Type B pancreatic cell (in vitro differentiated cells): ENCODE data around the gene FAM193A. TPM values are rescaled to one million over a fixed set of nuclear protein-coding genes. Genes with fewer than 3 reads are reported as not detected.
A peak's percentile ranks its signal among the peaks of the same experiment; 100 is the strongest.

Source experiments
- DNase-seq: peaks from one replicate; pipeline ENCODE4 v3.0.0; 2021; ENCODE audit warnings: mixed read lengths; ENCODE audit not compliant: unreplicated experiment; ENCODE audit errors: extremely low spot score
- H3K27ac Mint-ChIP-seq: 2 replicates; pipeline ENCODE4 v1.8.0; 2021; ENCODE audit warnings: mild to moderate bottlenecking, mixed read lengths
- H3K27me3 Mint-ChIP-seq: 2 replicates; pipeline ENCODE4 v1.8.0; 2021; ENCODE audit warnings: mixed read lengths
- H3K36me3 Mint-ChIP-seq: 2 replicates; pipeline ENCODE4 v1.8.0; 2021; ENCODE audit warnings: mixed read lengths
- H3K4me1 Mint-ChIP-seq: one replicate; pipeline ENCODE4 v1.8.0; 2021; ENCODE audit warnings: mixed read lengths; ENCODE audit not compliant: unreplicated experiment
- H3K4me3 Mint-ChIP-seq: 2 replicates; pipeline ENCODE4 v1.8.0; 2021; ENCODE audit warnings: mild to moderate bottlenecking, mixed read lengths
- H3K9me3 Mint-ChIP-seq: 2 replicates; pipeline ENCODE4 v1.8.0; 2021; ENCODE audit warnings: mixed read lengths
- total RNA-seq: library from RNA; stranded (reverse); gene quantifications from 2 replicates; pipeline ENCODE4 v1.2.1, GENCODE V29; 2021; ENCODE audit warnings: low replicate concordance
- TF ChIP-seq, protein P1 (sequence below): fragments of 200-600 bp; sonication (generic); conservative IDR thresholded peaks from 2 replicates; pipeline ENCODE4 v1.5.0; 2021; ENCODE audit warnings: antibody characterized with exemption, mild to moderate bottlenecking

Gene FAM193A
- total RNA-seq, 1 donor from 2014 or later, result 37.1 TPM

DNA sequence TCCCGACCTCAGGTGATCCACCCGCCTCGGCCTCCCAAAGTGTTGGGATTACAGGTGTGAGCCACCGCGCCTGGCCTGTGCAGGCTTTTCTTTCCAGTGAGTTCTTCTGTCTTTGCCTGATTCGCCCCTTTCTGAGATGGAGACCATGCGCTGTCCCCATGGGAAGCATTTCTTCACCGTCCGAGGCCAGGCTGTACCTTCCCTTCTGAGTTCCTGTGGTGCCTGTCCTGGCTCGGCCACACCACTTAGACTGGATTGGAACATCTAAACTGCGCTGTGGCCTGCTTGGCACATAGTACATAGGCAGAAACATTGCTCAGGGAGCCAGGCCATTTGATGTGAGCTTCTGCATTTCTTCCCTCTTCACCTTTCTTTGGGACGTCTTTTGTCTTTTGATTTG, 23.7 kb downstream of the FAM193A start:
- Mint-ChIP-seq H3K36me3 (peaks cover 4% of the 10 kb centered on the region), H3K9me3 (no peaks in the 10 kb centered on the region), H3K27ac (no peak overlapping the region), H3K27me3 (no peaks in the 10 kb centered on the region), H3K4me3 (no peak overlapping the region), H3K4me1 (peaks cover 8% of the 10 kb centered on the region)
- TF ChIP-seq, protein P1, sequence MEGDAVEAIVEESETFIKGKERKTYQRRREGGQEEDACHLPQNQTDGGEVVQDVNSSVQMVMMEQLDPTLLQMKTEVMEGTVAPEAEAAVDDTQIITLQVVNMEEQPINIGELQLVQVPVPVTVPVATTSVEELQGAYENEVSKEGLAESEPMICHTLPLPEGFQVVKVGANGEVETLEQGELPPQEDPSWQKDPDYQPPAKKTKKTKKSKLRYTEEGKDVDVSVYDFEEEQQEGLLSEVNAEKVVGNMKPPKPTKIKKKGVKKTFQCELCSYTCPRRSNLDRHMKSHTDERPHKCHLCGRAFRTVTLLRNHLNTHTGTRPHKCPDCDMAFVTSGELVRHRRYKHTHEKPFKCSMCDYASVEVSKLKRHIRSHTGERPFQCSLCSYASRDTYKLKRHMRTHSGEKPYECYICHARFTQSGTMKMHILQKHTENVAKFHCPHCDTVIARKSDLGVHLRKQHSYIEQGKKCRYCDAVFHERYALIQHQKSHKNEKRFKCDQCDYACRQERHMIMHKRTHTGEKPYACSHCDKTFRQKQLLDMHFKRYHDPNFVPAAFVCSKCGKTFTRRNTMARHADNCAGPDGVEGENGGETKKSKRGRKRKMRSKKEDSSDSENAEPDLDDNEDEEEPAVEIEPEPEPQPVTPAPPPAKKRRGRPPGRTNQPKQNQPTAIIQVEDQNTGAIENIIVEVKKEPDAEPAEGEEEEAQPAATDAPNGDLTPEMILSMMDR, result no peak
- DNase-seq, result no peak

DNA sequence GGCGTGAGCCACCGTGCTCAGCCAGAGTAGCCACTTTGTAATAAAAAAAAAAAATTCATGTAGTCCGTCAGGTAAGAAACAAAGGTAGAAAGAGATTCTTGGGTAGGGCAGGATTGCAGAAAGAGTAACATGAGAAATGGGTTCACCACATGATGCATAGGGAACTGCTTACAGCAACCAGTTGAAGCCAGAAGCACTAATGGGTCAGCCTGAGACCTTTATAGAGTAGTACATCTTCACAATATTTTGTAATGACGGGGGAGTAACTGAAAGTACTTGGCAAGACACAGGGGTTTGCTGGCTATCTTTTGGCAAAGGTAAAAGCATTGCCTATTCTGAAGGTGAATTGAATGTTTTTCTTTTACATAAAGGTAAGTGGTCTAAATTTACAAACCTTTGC, 29.1 kb downstream of the FAM193A start:
- no peaks in the 10 kb centered on the region for H3K9me3 Mint-ChIP-seq
- DNase-seq, result no peak
- TF ChIP-seq, protein P1, result no peak
- peak overlapping the region; percentile 34 for H3K27ac Mint-ChIP-seq
- H3K36me3 Mint-ChIP-seq, result peaks cover 13% of the 10 kb centered on the region
- peaks cover 16% of the 10 kb centered on the region for H3K4me1 Mint-ChIP-seq
- H3K4me3 Mint-ChIP-seq, result no peak overlapping the region
- no peaks in the 10 kb centered on the region for H3K27me3 Mint-ChIP-seq

DNA sequence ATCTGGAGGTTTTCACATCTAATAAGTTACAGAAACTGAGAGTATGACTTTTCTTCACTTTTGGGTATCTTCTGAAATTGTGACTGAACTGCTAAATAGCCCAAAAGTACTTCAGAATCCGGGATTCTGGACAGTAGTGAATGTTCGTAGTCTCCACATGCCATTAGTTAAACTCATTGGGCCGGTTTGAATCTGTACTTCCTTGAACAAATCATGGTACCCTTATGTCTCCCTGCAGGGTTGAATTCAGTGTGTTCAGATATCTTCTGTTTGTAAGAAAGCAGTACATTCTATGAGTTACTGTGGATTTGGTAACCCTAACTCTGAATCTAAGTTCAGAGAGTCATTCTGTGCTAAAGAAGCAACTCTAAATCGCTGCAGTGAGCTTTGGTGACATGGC, 33.6 kb downstream of the FAM193A start:
- H3K27me3 Mint-ChIP-seq, result no peaks in the 10 kb centered on the region
- H3K36me3 Mint-ChIP-seq, result peaks cover 23% of the 10 kb centered on the region
- H3K9me3 Mint-ChIP-seq, result no peaks in the 10 kb centered on the region
- peaks cover 40% of the 10 kb centered on the region for H3K4me1 Mint-ChIP-seq
- no peak overlapping the region for H3K4me3 Mint-ChIP-seq
- peak overlapping the region; percentile 27 for H3K27ac Mint-ChIP-seq
- TF ChIP-seq, protein P1, result no peak
- DNase-seq, result no peak

DNA sequence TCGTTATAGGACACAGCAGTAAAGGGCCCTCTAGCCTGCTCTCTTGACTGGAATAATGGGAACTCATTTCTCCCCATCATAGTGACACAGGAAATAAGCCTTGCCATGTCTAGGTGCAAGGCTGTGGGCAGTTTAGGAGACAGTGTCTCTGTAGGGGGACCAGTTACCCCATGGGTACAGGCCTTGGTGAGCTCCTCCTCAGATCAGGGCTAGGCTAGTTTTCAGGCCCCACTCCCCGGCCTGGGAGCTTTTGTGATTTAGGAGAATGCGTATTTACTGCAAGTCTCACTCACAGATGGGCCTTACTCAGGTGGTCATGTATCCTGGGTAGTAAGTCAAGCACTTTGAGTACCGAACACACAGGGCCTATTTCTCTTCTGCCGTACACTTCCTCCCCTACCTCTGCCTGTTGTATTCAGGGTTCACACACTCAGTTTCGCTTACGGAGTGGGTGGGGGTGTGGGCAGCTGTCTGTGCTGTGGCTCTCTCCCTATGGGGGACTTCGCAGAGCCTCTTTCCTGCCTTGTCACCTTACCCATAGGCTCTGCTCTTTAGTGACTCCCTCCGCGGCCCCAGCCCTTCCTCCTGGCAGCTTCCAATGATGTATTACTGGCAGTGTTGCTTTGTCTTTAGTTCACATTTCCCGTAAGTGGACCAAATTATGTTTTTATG, 34.2 kb downstream of the FAM193A start:
- H3K27me3 Mint-ChIP-seq, result no peaks in the 10 kb centered on the region
- H3K4me1 Mint-ChIP-seq, result peaks cover 35% of the 10 kb centered on the region
- peaks cover 21% of the 10 kb centered on the region for H3K36me3 Mint-ChIP-seq
- no peak overlapping the region for H3K4me3 Mint-ChIP-seq
- no peak for DNase-seq
- peak overlapping the region; percentile 27 for H3K27ac Mint-ChIP-seq
- no peaks in the 10 kb centered on the region for H3K9me3 Mint-ChIP-seq
- TF ChIP-seq, protein P1, result no peak

DNA sequence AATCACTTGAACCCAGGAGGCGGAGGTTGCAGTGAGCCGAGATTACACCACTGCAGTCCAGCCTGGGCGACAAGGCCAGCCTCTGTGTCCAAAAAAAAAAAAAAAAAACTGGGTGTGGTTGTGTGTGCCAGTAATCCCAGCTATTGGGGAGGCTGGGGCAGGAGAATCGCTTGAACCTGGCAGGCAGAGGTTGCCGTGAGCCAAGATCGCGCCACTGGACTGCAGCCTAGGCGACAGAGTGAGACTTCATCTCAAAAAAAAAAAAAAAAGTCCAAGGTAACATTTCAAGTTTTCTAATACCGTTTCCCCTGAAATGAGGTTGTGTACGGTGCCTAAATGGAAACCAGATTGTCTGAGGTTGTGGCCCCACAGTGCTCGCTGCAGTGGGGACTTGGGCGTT, 35.6 kb downstream of the FAM193A start:
- Mint-ChIP-seq H3K4me1 (peaks cover 39% of the 10 kb centered on the region), H3K27ac (no peak overlapping the region), H3K27me3 (no peaks in the 10 kb centered on the region), H3K9me3 (no peaks in the 10 kb centered on the region), H3K4me3 (no peak overlapping the region), H3K36me3 (peaks cover 20% of the 10 kb centered on the region)
- TF ChIP-seq, protein P1, result no peak
- no peak for DNase-seq
